Measurements from ENCODE around the gene KASH5. TPM values are rescaled to one million over a fixed set of nuclear protein-coding genes. Genes with fewer than 3 reads are reported as not detected.
"Not testable (repeated sequence)": the region's sequence is repeated elsewhere in the genome, so short reads cannot be mapped to it uniquely, and the experiment has no call there.

KASH5 gene
- total RNA-seq, 1 donor from 2014 or later: not detected

- peak; percentile 92 for DNase-seq
These were observed 25.8 kb upstream of the KASH5 start, which contains the start of gene TEAD2 for GRCh38 chr19:49362048-49362928. TSS of gene TEAD2 (minus strand) at chr19:49362416. CDS start at chr19:49360075, 2,341 bp downstream.

- DNase-seq: peak; percentile 75
These were observed 25.2 kb upstream of the KASH5 start for GRCh38 chr19:49362929-49363267.

- peak; percentile 97 for DNase-seq
These were observed 24.6 kb upstream of the KASH5 start, which contains the start of gene DKKL1 for GRCh38 chr19:49363268-49364082. TSS of gene DKKL1 (plus strand) at chr19:49363877. CDS start at chr19:49363999, 122 bp downstream.

- no peak for DNase-seq
These were observed 23.8 kb upstream of the KASH5 start for GRCh38 chr19:49364083-49364737.

GRCh38 chr19:49366110-49366509, 21.9 kb upstream of the KASH5 start:
- DNase-seq: no peak

GRCh38 chr19:49368711-49369358, 19.2 kb upstream of the KASH5 start:
- no peak for DNase-seq

GRCh38 chr19:49371184-49371583, 16.9 kb upstream of the KASH5 start:
- DNase-seq: no peak

GRCh38 chr19:49373174-49373573, 14.9 kb upstream of the KASH5 start:
- DNase-seq: not testable (repeated sequence)

GRCh38 chr19:49374665-49375434, 13.2 kb upstream of the KASH5 start:
- no peak for DNase-seq

- no peak for DNase-seq
These were observed 9.5 kb upstream of the KASH5 start for GRCh38 chr19:49378512-49378911.

GRCh38 chr19:49380391-49380790, 7.7 kb upstream of the KASH5 start:
- no peak for DNase-seq

GRCh38 chr19:49382639-49383038, 5.4 kb upstream of the KASH5 start:
- no peak for DNase-seq

GRCh38 chr19:49383599-49383998, 4.5 kb upstream of the KASH5 start:
- DNase-seq: no peak

GRCh38 chr19:49389406-49389805, 1.4 kb downstream of the KASH5 start:
- no peak for DNase-seq

GRCh38 chr19:49390131-49390928, 2.3 kb downstream of the KASH5 start:
- no peak for DNase-seq

GRCh38 chr19:49390929-49391359, 2.9 kb downstream of the KASH5 start:
- no peak for DNase-seq

- DNase-seq: peak; percentile 91
These were observed 3.7 kb downstream of the KASH5 start for GRCh38 chr19:49391581-49392399.

GRCh38 chr19:49393881-49394280, 5.8 kb downstream of the KASH5 start:
- no peak for DNase-seq
